ENCODE data around the gene RUSF1. TPM values are rescaled to one million over a fixed set of nuclear protein-coding genes. Genes with fewer than 3 reads are reported as not detected.

The RUSF1 gene
- total RNA-seq, 1 experiment from 2014 or later, result 30.5 TPM

- no peak for TF ChIP-seq CTCF (IDR thresholded peaks at IDR 0.05; ENCODE audit: insufficient read depth in 1 of 2, low read depth in 1 of 2, low read length in 1 of 2, severe bottlenecking in 1 of 2, unreplicated experiment in 1 of 2)
- Histone ChIP-seq H3K4me3 (ENCODE audit: low read depth, low read length) (no peak overlapping the region), H3K36me3 (ENCODE audit: control insufficient read depth, insufficient read depth, low read length) (no peaks in the 10 kb centered on the region), H3K9me3 (no peaks in the 10 kb centered on the region), H3K4me1 (no peaks in the 10 kb centered on the region), H3K27me3 (replicated peaks; ENCODE audit: control insufficient read depth, insufficient read depth, low read length) (no peaks in the 10 kb centered on the region)
- no TSS peak for BruUV-seq (replicated peaks)
- Mint-ChIP-seq H3K36me3 (ENCODE audit: insufficient read depth, unreplicated experiment) (no peaks in the 10 kb centered on the region), H3K27ac (ENCODE audit: unreplicated experiment) (no peak overlapping the region), H3K4me3 (ENCODE audit: unreplicated experiment) (no peak overlapping the region), H3K27me3 (ENCODE audit: insufficient read depth, unreplicated experiment) (no peaks in the 10 kb centered on the region), H3K9me3 (ENCODE audit: unreplicated experiment) (no peaks in the 10 kb centered on the region), H3K4me1 (ENCODE audit: low read depth, unreplicated experiment) (no peaks in the 10 kb centered on the region)
- CTCF ChIA-PET, result no interaction called here
- POLR2A ChIA-PET, result no interaction called here
- no peak for DNase-seq
- intact Hi-C loops (cut with micrococcal nuclease; ENCODE audit: unreplicated experiment), result no loop called here
Measured at GRCh38 chr16:31517800-31518402, 9.7 kb upstream of the RUSF1 start.

GRCh38 chr16:31513884-31514283, 5.7 kb upstream of the RUSF1 start:
- Mint-ChIP-seq H3K27ac (ENCODE audit: unreplicated experiment) (no peak overlapping the region), H3K27me3 (ENCODE audit: insufficient read depth, unreplicated experiment) (no peaks in the 10 kb centered on the region), H3K9me3 (ENCODE audit: unreplicated experiment) (no peaks in the 10 kb centered on the region), H3K4me1 (ENCODE audit: low read depth, unreplicated experiment) (peaks cover 6% of the 10 kb centered on the region), H3K36me3 (ENCODE audit: insufficient read depth, unreplicated experiment) (peaks cover 6% of the 10 kb centered on the region), H3K4me3 (ENCODE audit: unreplicated experiment) (no peak overlapping the region)
- no TSS peak for BruUV-seq (replicated peaks)
- Histone ChIP-seq H3K4me3 (ENCODE audit: low read depth, low read length) (no peak overlapping the region), H3K4me1 (no peaks in the 10 kb centered on the region), H3K9me3 (no peaks in the 10 kb centered on the region), H3K36me3 (ENCODE audit: control insufficient read depth, insufficient read depth, low read length) (no peaks in the 10 kb centered on the region), H3K27me3 (replicated peaks; ENCODE audit: control insufficient read depth, insufficient read depth, low read length) (no peaks in the 10 kb centered on the region)
- ChIA-PET CTCF (no interaction called here), POLR2A (no interaction called here)
- intact Hi-C loops (cut with micrococcal nuclease; ENCODE audit: unreplicated experiment), result no loop called here
- TF ChIP-seq CTCF (IDR thresholded peaks at IDR 0.05; ENCODE audit: insufficient read depth in 1 of 2, low read depth in 1 of 2, low read length in 1 of 2, severe bottlenecking in 1 of 2, unreplicated experiment in 1 of 2), result no peak
- DNase-seq, result no peak

GRCh38 chr16:31513126-31513525, 4.9 kb upstream of the RUSF1 start:
- Mint-ChIP-seq H3K27me3 (ENCODE audit: insufficient read depth, unreplicated experiment) (no peaks in the 10 kb centered on the region), H3K4me3 (ENCODE audit: unreplicated experiment) (no peak overlapping the region), H3K4me1 (ENCODE audit: low read depth, unreplicated experiment) (peaks cover 8% of the 10 kb centered on the region), H3K36me3 (ENCODE audit: insufficient read depth, unreplicated experiment) (peaks cover 6% of the 10 kb centered on the region), H3K27ac (ENCODE audit: unreplicated experiment) (no peak overlapping the region), H3K9me3 (ENCODE audit: unreplicated experiment) (no peaks in the 10 kb centered on the region)
- CTCF ChIA-PET, result no interaction called here
- intact Hi-C loops (cut with micrococcal nuclease; ENCODE audit: unreplicated experiment), result no loop called here
- Histone ChIP-seq H3K36me3 (ENCODE audit: control insufficient read depth, insufficient read depth, low read length) (no peaks in the 10 kb centered on the region), H3K4me1 (no peaks in the 10 kb centered on the region), H3K27me3 (replicated peaks; ENCODE audit: control insufficient read depth, insufficient read depth, low read length) (no peaks in the 10 kb centered on the region), H3K9me3 (no peaks in the 10 kb centered on the region), H3K4me3 (ENCODE audit: low read depth, low read length) (no peak overlapping the region)
- POLR2A ChIA-PET, result no interaction called here
- TF ChIP-seq CTCF (IDR thresholded peaks at IDR 0.05; ENCODE audit: insufficient read depth in 1 of 2, low read depth in 1 of 2, low read length in 1 of 2, severe bottlenecking in 1 of 2, unreplicated experiment in 1 of 2), result no peak
- DNase-seq, result no peak
- BruUV-seq (replicated peaks), result no TSS peak
